Endothelial cell of umbilical vein (primary cell): ENCODE measurements around the gene APBB2. TPM values are rescaled to one million over a fixed set of nuclear protein-coding genes. Genes with fewer than 3 reads are reported as not detected.

Source experiments
- BruUV-seq: library from RNA; stranded (reverse); fragments of 400-500 nt; replicated peaks from 2 replicates; lab custom pipeline; 2021; lab: Mats Ljungman, UMichigan
- CTCF ChIA-PET: fragments of 300-600, 350-600 bp; sonication (Branson Sonifier 250); formaldehyde crosslinking; loops from one replicate; lab custom pipeline; 2021; ENCODE audit warnings: antibody characterized with exemption, inconsistent platforms; lab: Charles Lee
- POLR2A ChIA-PET: fragments of 300-600, 350-600 bp; sonication (Branson Sonifier 250); formaldehyde crosslinking; loops from one replicate; lab custom pipeline; 2021; ENCODE audit warnings: antibody characterized with exemption, inconsistent platforms; lab: Charles Lee
- DNase-seq: peaks from one replicate; pipeline ENCODE4 v3.0.0-alpha.2; 2011; ENCODE audit warnings: low read depth, low spot score
- FAIRE-seq: peaks from 2 replicates; lab custom pipeline; 2011; peaks lifted over from hg19 to GRCh38; lab: Jason Lieb, UNC
- H2AFZ ChIP-seq: 2 replicates; pipeline ENCODE4 v1.6.0; 2012; ENCODE audit warnings: low read depth, low read length, control low read depth, inconsistent platforms
- H3K27ac ChIP-seq: 2 replicates; pipeline ENCODE4 v1.5.1; 2011; ENCODE audit warnings: low read depth, mild to moderate bottlenecking, control low read depth, low read length, moderate library complexity; ENCODE audit not compliant: insufficient read depth
- H3K27me3 ChIP-seq, 2 experiments: 2 replicates each; pipeline versions ENCODE4 v1.6.0 to v1.6.1; 2011; ENCODE audit warnings: low read length in 2 of 2, mixed read lengths in 1 of 2; ENCODE audit not compliant: control insufficient read depth in 2 of 2, insufficient read depth in 2 of 2
- H3K36me3 ChIP-seq, 2 experiments: 2 replicates in 1 of 2; 3 replicates in 1 of 2; pipeline ENCODE4 v1.5.1; 2011; ENCODE audit warnings: low read length in 2 of 2, mild to moderate bottlenecking in 1 of 2, moderate library complexity in 1 of 2; ENCODE audit not compliant: control insufficient read depth in 2 of 2, insufficient read depth in 2 of 2; ENCODE audit errors: extremely low read depth in 1 of 2
- H3K4me1 ChIP-seq: 3 replicates; pipeline ENCODE4 v1.5.1; 2011; ENCODE audit warnings: mild to moderate bottlenecking, low read length; ENCODE audit not compliant: control insufficient read depth, insufficient read depth; ENCODE audit errors: extremely low read depth
- H3K4me2 ChIP-seq: 2 replicates; pipeline ENCODE4 v1.6.1; 2011; ENCODE audit warnings: low read length, control low read depth, mixed read lengths; ENCODE audit not compliant: insufficient read depth
- H3K4me3 ChIP-seq, 3 experiments: fragments of 200-600 bp in 1 of 3; sonication (generic), shearing (Covaris generic) in 1 of 3; replicated peaks in 1 of 3; 2 replicates each; pipeline ENCODE4 v1.5.1; 2011 to 2016; ENCODE audit warnings: control low read depth in 3 of 3, low read length in 3 of 3, mild to moderate bottlenecking in 2 of 3, inconsistent platforms in 1 of 3, low read depth in 1 of 3, moderate library complexity in 1 of 3; ENCODE audit not compliant: insufficient read depth in 1 of 3
- H3K79me2 ChIP-seq: 2 replicates; pipeline ENCODE4 v1.6.0; 2012; ENCODE audit warnings: low read length, inconsistent platforms; ENCODE audit not compliant: control insufficient read depth, insufficient read depth
- H3K9ac ChIP-seq: replicated peaks from 2 replicates; pipeline ENCODE3; 2011; ENCODE audit warnings: low read length, control low read depth; ENCODE audit not compliant: insufficient read depth; ENCODE audit errors: extremely low read depth
- H3K9me1 ChIP-seq: replicated peaks from 3 replicates; pipeline ENCODE4 v1.6.0; 2011; ENCODE audit warnings: mild to moderate bottlenecking, low read length; ENCODE audit not compliant: control insufficient read depth, insufficient read depth; ENCODE audit errors: extremely low read depth
- H3K9me3 ChIP-seq: replicated peaks from 2 replicates; pipeline ENCODE4 v1.5.1; 2012; ENCODE audit warnings: low read length, inconsistent platforms; ENCODE audit not compliant: control insufficient read depth, insufficient read depth
- H4K20me1 ChIP-seq: replicated peaks from 2 replicates; pipeline ENCODE3; 2011; ENCODE audit warnings: mild to moderate bottlenecking, low read length; ENCODE audit not compliant: control insufficient read depth, insufficient read depth; ENCODE audit errors: extremely low read depth
- CTCF ChIP-seq, 2 donors: IDR thresholded peaks; 1 replicate in 1 of 2; 2 replicates in 1 of 2; pipeline ENCODE4 v1.5.1; 2011; ENCODE audit warnings: low read length in 2 of 2, mild to moderate bottlenecking in 2 of 2, moderate library complexity in 2 of 2, control low read depth in 1 of 2, inconsistent platforms in 1 of 2, low read depth in 1 of 2; ENCODE audit not compliant: insufficient read depth in 1 of 2; ENCODE audit errors: extremely low read depth in 1 of 2
- EZH2 ChIP-seq: IDR thresholded peaks from 2 replicates; pipeline ENCODE4 v1.6.1; 2012; ENCODE audit warnings: borderline replicate concordance, low read depth, mild to moderate bottlenecking, moderate library complexity, low read length, inconsistent platforms; ENCODE audit not compliant: severe bottlenecking
- FOS ChIP-seq: IDR thresholded peaks from 2 replicates; pipeline ENCODE4 v1.6.1; 2011; ENCODE audit warnings: mild to moderate bottlenecking, low read length, moderate library complexity, borderline replicate concordance; ENCODE audit not compliant: insufficient read depth
- GATA2 ChIP-seq: IDR thresholded peaks from 2 replicates; pipeline ENCODE4 v1.7.0; 2011; ENCODE audit warnings: low read depth, mild to moderate bottlenecking, moderate library complexity, mixed read lengths, low read length; ENCODE audit not compliant: insufficient read length, insufficient read depth
- JUN ChIP-seq: IDR thresholded peaks from 2 replicates; pipeline ENCODE4 v1.6.1; 2011; ENCODE audit warnings: borderline replicate concordance, low read depth; ENCODE audit not compliant: insufficient read length, insufficient read depth
- MAX ChIP-seq: IDR thresholded peaks from 2 replicates; pipeline ENCODE4 v1.6.1; 2011; ENCODE audit not compliant: insufficient read depth, insufficient read length
- MYC ChIP-seq: IDR thresholded peaks from one replicate; pipeline ENCODE4 v1.6.1; 2011; ENCODE audit warnings: mild to moderate bottlenecking, low read depth, low read length
- POLR2A ChIP-seq: IDR thresholded peaks from 2 replicates; pipeline ENCODE4 v1.6.1; 2012; ENCODE audit warnings: low read depth, mild to moderate bottlenecking, control low read depth, low read length
- POLR2AphosphoS5 ChIP-seq: IDR thresholded peaks from 2 replicates; pipeline ENCODE4 v1.6.1; 2012; ENCODE audit warnings: low read depth, mild to moderate bottlenecking, control low read depth, low read length, moderate library complexity; ENCODE audit not compliant: insufficient read depth
- dilution Hi-C: fragments of 300-500 bp; cut with MboI; formaldehyde crosslinking; loops from one replicate; pipeline ENCODE4 v1.15.0; 2019; ENCODE audit warnings: low sequenced_read_pairs; ENCODE audit not compliant: extremely low pct_ligation_motif_present
- intact Hi-C: fragments of 100-400 bp; cut with micrococcal nuclease; formaldehyde crosslinking; loops from one replicate; pipeline ENCODE4 v1.10.0; 2022
- polyA plus RNA-seq, 4 experiments: library from polyadenylated mRNA; depleted of rRNA in 3 of 4; stranded (reverse) in 3 of 4; unstranded in 1 of 4; fragments of >200 nt; gene quantifications; 2 replicates each; pipeline versions ENCODE4 v1.2.1 to v1.2.3, GENCODE V29; 2011 to 2012; ENCODE audit warnings: missing spikeins in 1 of 4
- total RNA-seq: library from RNA; stranded (reverse); gene quantifications from 2 replicates; pipeline ENCODE4 v1.2.3, GENCODE V29; 2021

The APBB2 gene
- total and polyA plus RNA-seq, 2 donors (not counting 3 experiments of a cell fraction or from before 2014, with no cell fraction given), result 79.8 to 124 TPM

DNA sequence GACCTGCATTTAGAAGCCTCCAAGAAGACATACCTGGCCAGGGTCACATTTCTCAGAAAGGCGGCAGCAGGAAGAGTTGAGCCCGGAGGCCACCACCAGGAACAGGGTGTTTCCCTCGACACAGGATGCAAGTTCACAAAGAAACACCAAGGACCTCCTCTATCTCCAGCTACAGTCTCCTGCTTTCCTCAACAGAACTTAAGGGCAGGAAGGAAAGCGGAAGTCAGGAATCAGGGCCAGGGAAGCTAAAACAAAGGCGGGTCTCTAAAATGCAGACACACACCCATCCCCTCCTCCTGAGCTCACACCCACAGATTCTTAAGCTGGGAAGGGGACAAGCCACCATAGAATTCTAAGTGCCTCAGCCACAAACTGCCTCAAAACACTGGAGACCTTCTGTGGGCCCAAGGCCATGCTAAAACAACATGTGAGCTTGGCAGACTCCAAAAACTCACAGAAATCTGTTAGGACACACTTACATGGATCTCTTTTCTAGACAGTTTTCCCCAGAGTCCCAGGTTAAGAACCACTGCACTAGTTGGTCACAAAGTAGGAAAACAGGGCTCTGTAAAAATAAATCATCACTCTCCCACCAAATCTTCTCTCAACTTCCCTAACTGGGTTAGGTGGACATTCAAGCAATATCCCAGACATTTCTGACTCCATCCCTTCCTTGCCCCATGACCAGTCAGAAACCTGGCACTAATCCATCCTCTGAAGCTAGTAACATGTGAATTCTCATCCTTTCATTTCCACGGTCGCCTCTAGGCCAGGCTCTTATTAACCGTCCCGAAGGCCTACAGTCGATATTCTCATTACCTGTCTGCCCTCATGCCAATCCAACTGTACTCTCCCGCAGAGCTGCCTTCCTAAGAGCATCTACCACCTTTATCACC lies 163.2 kb downstream of the APBB2 start:
- no peaks in the 10 kb centered on the region for H3K36me3 ChIP-seq
- H3K9ac ChIP-seq, result no peak overlapping the region
- H3K27ac ChIP-seq, result peak overlapping the region; percentile 49
- no peaks in the 10 kb centered on the region for H3K27me3 ChIP-seq
- CTCF ChIA-PET, result interaction anchor here (0.5 to 1.8 kb wide), 10 partner anchors 9 to 161 kb away, joined by 3 to 9 read pairs (median 4); no protein-coding TSS in a partner anchor
- POLR2A ChIA-PET, result interaction anchor here (0.7 kb wide), 1 partner anchor 88 kb away, joined by 3 read pairs; no protein-coding TSS in a partner anchor
- no peaks in the 10 kb centered on the region for H3K9me3 ChIP-seq
- H4K20me1 ChIP-seq, result no peaks in the 10 kb centered on the region
- H3K9me1 ChIP-seq, result no peaks in the 10 kb centered on the region
- intact Hi-C loops (loop anchor here (5.0 kb wide), 1 partner anchor 161 kb away; the partner anchor contains the start of gene APBB2), dilution Hi-C loops (no loop called here)
- no peak overlapping the region for H3K4me3 ChIP-seq
- DNase-seq (peak; percentile 53), FAIRE-seq (peak; percentile 83)
- no peak overlapping the region for H2AFZ ChIP-seq
- peak overlapping the region; percentile 37 for H3K4me2 ChIP-seq
- H3K79me2 ChIP-seq, result peaks cover 55% of the 10 kb centered on the region
- BruUV-seq, result no TSS peak
- TF ChIP-seq CTCF (IDR thresholded peaks at IDR 0.05; ENCODE audit: extremely low read depth in 1 of 2, insufficient read depth in 1 of 2, low read depth in 1 of 2, low read length in 2 of 2) (no peak), POLR2AphosphoS5 (peak; percentile 22)
- peaks cover 20% of the 10 kb centered on the region for H3K4me1 ChIP-seq

DNA sequence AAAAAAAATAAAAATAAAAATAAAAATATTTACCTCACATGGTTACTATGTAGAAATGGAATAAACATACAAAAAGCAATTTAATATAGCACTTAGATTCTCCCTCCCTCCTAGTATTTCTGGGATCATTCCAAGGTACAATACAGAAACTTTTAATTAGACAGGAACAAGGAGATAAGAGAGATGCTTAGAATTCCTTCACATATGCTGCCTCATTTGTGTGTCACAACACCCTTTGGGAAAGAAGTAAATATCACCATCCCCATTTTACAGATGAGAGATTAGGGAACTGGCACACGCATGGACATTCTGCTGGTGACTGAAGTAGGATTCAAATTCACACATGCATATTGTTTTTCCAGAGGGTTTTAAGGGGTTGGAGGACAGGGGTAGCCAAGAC lies 164.2 kb downstream of the APBB2 start:
- DNase-seq (no peak), FAIRE-seq (no peak)
- dilution Hi-C loops (no loop called here), intact Hi-C loops (loop anchor here (5.0 kb wide), 1 partner anchor 162 kb away; the partner anchor contains the start of gene APBB2)
- Histone ChIP-seq H3K4me2 (no peak overlapping the region), H2AFZ (no peak overlapping the region), H3K79me2 (peaks cover 50% of the 10 kb centered on the region), H3K27ac (no peak overlapping the region), H3K9me3 (no peaks in the 10 kb centered on the region), H3K9me1 (no peaks in the 10 kb centered on the region), H3K4me3 (no peak overlapping the region), H3K4me1 (peaks cover 20% of the 10 kb centered on the region), H3K9ac (no peak overlapping the region), H4K20me1 (no peaks in the 10 kb centered on the region), H3K36me3 (no peaks in the 10 kb centered on the region), H3K27me3 (no peaks in the 10 kb centered on the region)
- no TSS peak for BruUV-seq
- CTCF ChIA-PET, result interaction anchor here (1.8 kb wide), 1 partner anchor 126 kb away, joined by 4 read pairs; no protein-coding TSS in a partner anchor
- TF ChIP-seq POLR2AphosphoS5 (no peak), EZH2 (no peak), POLR2A (no peak), GATA2 (no peak), MAX (no peak), MYC (no peak), CTCF (IDR thresholded peaks at IDR 0.05; ENCODE audit: extremely low read depth in 1 of 2, insufficient read depth in 1 of 2, low read depth in 1 of 2, low read length in 2 of 2) (no peak), FOS (no peak), JUN (no peak)
- POLR2A ChIA-PET, result no interaction called here
